ENCODE measurements around the gene AMDHD2.

DNA sequence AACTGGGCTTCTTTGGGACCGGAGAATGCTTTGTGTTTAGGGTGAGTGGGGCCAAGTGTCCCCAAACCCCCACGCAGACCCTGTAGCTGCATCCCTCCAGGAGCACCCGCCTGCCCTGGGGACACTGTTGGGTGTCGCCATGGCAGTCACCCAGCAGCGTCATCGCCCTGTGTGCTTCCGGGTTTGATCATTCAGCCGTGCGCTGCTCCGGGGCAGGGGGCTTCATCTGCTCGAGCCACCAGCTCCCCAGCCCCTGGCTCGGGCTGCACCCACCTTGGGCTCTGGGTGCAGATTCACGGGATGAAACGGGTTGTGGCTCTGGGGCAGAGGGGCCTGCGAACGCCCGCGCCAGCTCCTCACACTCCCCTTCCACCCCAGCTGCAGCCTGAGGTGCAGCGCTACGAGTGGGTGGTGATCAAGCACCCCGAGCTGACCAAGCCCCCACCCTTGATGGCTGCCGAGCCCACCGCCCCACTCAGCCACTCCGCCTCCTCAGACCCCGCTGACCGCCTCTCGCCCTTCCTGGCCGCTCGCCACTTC lies 20.2 kb upstream of the AMDHD2 start:
- TF ChIP-seq, protein P1, sequence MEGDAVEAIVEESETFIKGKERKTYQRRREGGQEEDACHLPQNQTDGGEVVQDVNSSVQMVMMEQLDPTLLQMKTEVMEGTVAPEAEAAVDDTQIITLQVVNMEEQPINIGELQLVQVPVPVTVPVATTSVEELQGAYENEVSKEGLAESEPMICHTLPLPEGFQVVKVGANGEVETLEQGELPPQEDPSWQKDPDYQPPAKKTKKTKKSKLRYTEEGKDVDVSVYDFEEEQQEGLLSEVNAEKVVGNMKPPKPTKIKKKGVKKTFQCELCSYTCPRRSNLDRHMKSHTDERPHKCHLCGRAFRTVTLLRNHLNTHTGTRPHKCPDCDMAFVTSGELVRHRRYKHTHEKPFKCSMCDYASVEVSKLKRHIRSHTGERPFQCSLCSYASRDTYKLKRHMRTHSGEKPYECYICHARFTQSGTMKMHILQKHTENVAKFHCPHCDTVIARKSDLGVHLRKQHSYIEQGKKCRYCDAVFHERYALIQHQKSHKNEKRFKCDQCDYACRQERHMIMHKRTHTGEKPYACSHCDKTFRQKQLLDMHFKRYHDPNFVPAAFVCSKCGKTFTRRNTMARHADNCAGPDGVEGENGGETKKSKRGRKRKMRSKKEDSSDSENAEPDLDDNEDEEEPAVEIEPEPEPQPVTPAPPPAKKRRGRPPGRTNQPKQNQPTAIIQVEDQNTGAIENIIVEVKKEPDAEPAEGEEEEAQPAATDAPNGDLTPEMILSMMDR (conservative IDR thresholded peaks at IDR 0.05; ENCODE audit: low read depth, low read length): no peak
- TF ChIP-seq EZH2 (IDR thresholded peaks at IDR 0.05; ENCODE audit: low read length, unreplicated experiment): no peak

All from PC-3 (cell line).